Measurements from ENCODE around the gene SEC23A. TPM values are rescaled to one million over a fixed set of nuclear protein-coding genes. Genes with fewer than 3 reads are reported as not detected.

SEC23A gene
- total and polyA plus RNA-seq, 2 of the 8 experiments (the other 6 are each of a cell fraction or from before 2014, with no cell fraction given), result 30.9 to 58.2 TPM

- no peak for TF ChIP-seq CHD7 (IDR thresholded peaks at IDR 0.05; ENCODE audit: insufficient replicate concordance, low read length)
- no peak for TF ChIP-seq RAD21 (IDR thresholded peaks at IDR 0.05 in 1 of 2, conservative IDR thresholded peaks at IDR 0.05 in 1 of 2; ENCODE audit: low read depth in 2 of 2, low read length in 2 of 2)
- no peak for TF ChIP-seq SP4 (IDR thresholded peaks at IDR 0.05; ENCODE audit: low read length)
- TF ChIP-seq ZNF274 (IDR thresholded peaks at IDR 0.05; ENCODE audit: borderline replicate concordance, extremely low read depth, low read length), result no peak
- no peak for TF ChIP-seq USF2 (IDR thresholded peaks at IDR 0.05; ENCODE audit: low read length)
- no peak for TF ChIP-seq GTF2F1 (IDR thresholded peaks at IDR 0.05; ENCODE audit: borderline replicate concordance, low read depth, low read length)
- TF ChIP-seq SIRT6 (IDR thresholded peaks at IDR 0.05; ENCODE audit: low read length), result no peak
- no peak for TF ChIP-seq EZH2 (IDR thresholded peaks at IDR 0.05; ENCODE audit: low read depth, low read length, severe bottlenecking)
- TF ChIP-seq CHD1 (IDR thresholded peaks at IDR 0.05; ENCODE audit: low read depth, low read length), result no peak
Observed at GRCh38 chr14:39043352-39043943, 59.6 kb downstream of the SEC23A start (continued).

Data from H1 (cell line).